ENCODE results near the gene KHDRBS2. TPM values are rescaled to one million over a fixed set of nuclear protein-coding genes. Genes with fewer than 3 reads are reported as not detected.
A peak's percentile ranks its signal among the peaks of the same experiment; 100 is the strongest.

Gene KHDRBS2
- total RNA-seq: under 1 TPM in 1 of 2 donors, not detected in 1; 0.36 TPM

GRCh38 chr6:62285612-62286469 is at the start of gene KHDRBS2:
Gene KHDRBS2, minus strand, starts transcription at chr6:62286225.
- no peaks in the 10 kb centered on the region for H3K36me3 Mint-ChIP-seq
- peak; percentile 88 to 99 for ATAC-seq
- no peak within 1 kb of the TSS for H3K27ac Mint-ChIP-seq
- peaks cover 0 to 14% of the 10 kb centered on the region in 2 donors for H3K27me3 Mint-ChIP-seq
- peak within 1 kb of the TSS; percentile 71 for H3K4me3 Mint-ChIP-seq
- peaks cover 9% of the 10 kb centered on the region for H3K9me3 Mint-ChIP-seq
- DNase-seq (ENCODE audit: low spot score): peak; percentile 64
- peaks cover 0 to 4% of the 10 kb centered on the region in 2 donors for H3K4me1 Mint-ChIP-seq (ENCODE audit: low read depth in 2 of 2)

- no peaks in the 10 kb centered on the region for H3K4me1 Mint-ChIP-seq (ENCODE audit: low read depth in 2 of 2)
- peaks cover 17% of the 10 kb centered on the region for H3K9me3 Mint-ChIP-seq
- DNase-seq (ENCODE audit: low spot score): no peak
- no peak for ATAC-seq
- no peaks in the 10 kb centered on the region for H3K36me3 Mint-ChIP-seq
- H3K4me3 Mint-ChIP-seq: no peak overlapping the region
- no peaks in the 10 kb centered on the region for H3K27me3 Mint-ChIP-seq
- H3K27ac Mint-ChIP-seq: no peak overlapping the region
Measured at GRCh38 chr6:62328607-62329006, 42.6 kb upstream of the KHDRBS2 start.

GRCh38 chr6:62324834-62325233 is 38.8 kb upstream of the KHDRBS2 start:
- H3K27me3 Mint-ChIP-seq: no peaks in the 10 kb centered on the region
- no peak overlapping the region for H3K27ac Mint-ChIP-seq
- ATAC-seq (no peak), DNase-seq (ENCODE audit: low spot score) (no peak)
- H3K4me3 Mint-ChIP-seq: no peak overlapping the region
- H3K36me3 Mint-ChIP-seq: no peaks in the 10 kb centered on the region
- peaks cover 33% of the 10 kb centered on the region for H3K9me3 Mint-ChIP-seq
- no peaks in the 10 kb centered on the region for H3K4me1 Mint-ChIP-seq (ENCODE audit: low read depth in 2 of 2)

GRCh38 chr6:62323818-62324431 is 37.9 kb upstream of the KHDRBS2 start:
- ATAC-seq: no peak
- H3K27ac Mint-ChIP-seq: no peak overlapping the region
- no peaks in the 10 kb centered on the region for H3K27me3 Mint-ChIP-seq
- H3K4me3 Mint-ChIP-seq: no peak overlapping the region
- no peaks in the 10 kb centered on the region for H3K36me3 Mint-ChIP-seq
- peaks cover 36% of the 10 kb centered on the region for H3K9me3 Mint-ChIP-seq
- DNase-seq (ENCODE audit: low spot score): no peak
- no peaks in the 10 kb centered on the region for H3K4me1 Mint-ChIP-seq (ENCODE audit: low read depth in 2 of 2)

- Mint-ChIP-seq H3K9me3 (peaks cover 10% of the 10 kb centered on the region), H3K27ac (no peak overlapping the region), H3K36me3 (no peaks in the 10 kb centered on the region), H3K4me3 (peak overlapping the region; percentile 30), H3K27me3 (no peaks in the 10 kb centered on the region), H3K4me1 (ENCODE audit: low read depth in 2 of 2) (no peaks in the 10 kb centered on the region)
- no peak for ATAC-seq
- no peak for DNase-seq (ENCODE audit: low spot score)
Measured at GRCh38 chr6:62298745-62299392, 12.8 kb upstream of the KHDRBS2 start.

- H3K4me1 Mint-ChIP-seq (ENCODE audit: low read depth in 2 of 2): no peaks in the 10 kb centered on the region
- ATAC-seq (no peak), DNase-seq (ENCODE audit: low spot score) (no peak)
- peaks cover 6% of the 10 kb centered on the region for H3K9me3 Mint-ChIP-seq
- H3K27me3 Mint-ChIP-seq: no peaks in the 10 kb centered on the region
- no peak overlapping the region for H3K4me3 Mint-ChIP-seq
- H3K36me3 Mint-ChIP-seq: no peaks in the 10 kb centered on the region
- no peak overlapping the region for H3K27ac Mint-ChIP-seq
Measured at GRCh38 chr6:62296541-62296940, 10.5 kb upstream of the KHDRBS2 start.

GRCh38 chr6:62288974-62289373 is 2.9 kb upstream of the KHDRBS2 start:
- DNase-seq (ENCODE audit: low spot score) (no peak), ATAC-seq (no peak)
- Mint-ChIP-seq H3K4me1 (ENCODE audit: low read depth in 2 of 2) (peaks cover 0 to 4% of the 10 kb centered on the region in 2 donors), H3K27ac (no peak overlapping the region), H3K27me3 (peaks cover 0 to 14% of the 10 kb centered on the region in 2 donors), H3K9me3 (peaks cover 5% of the 10 kb centered on the region), H3K36me3 (no peaks in the 10 kb centered on the region), H3K4me3 (no peak overlapping the region)

GRCh38 chr6:62288562-62288961 is 2.5 kb upstream of the KHDRBS2 start:
- no peak overlapping the region for H3K27ac Mint-ChIP-seq
- DNase-seq (ENCODE audit: low spot score): no peak
- peaks cover 0 to 14% of the 10 kb centered on the region in 2 donors for H3K27me3 Mint-ChIP-seq
- ATAC-seq: no peak
- peaks cover 0 to 4% of the 10 kb centered on the region in 2 donors for H3K4me1 Mint-ChIP-seq (ENCODE audit: low read depth in 2 of 2)
- H3K36me3 Mint-ChIP-seq: no peaks in the 10 kb centered on the region
- peaks cover 5% of the 10 kb centered on the region for H3K9me3 Mint-ChIP-seq
- no peak overlapping the region for H3K4me3 Mint-ChIP-seq

GRCh38 chr6:62286470-62286843 is 432 bp upstream of the KHDRBS2 start:
- ATAC-seq (no peak), DNase-seq (ENCODE audit: low spot score) (no peak)
- Mint-ChIP-seq H3K27ac (no peak overlapping the region), H3K9me3 (peaks cover 9% of the 10 kb centered on the region), H3K36me3 (no peaks in the 10 kb centered on the region), H3K4me1 (ENCODE audit: low read depth in 2 of 2) (peaks cover 0 to 4% of the 10 kb centered on the region in 2 donors), H3K4me3 (peak overlapping the region; percentile 71), H3K27me3 (peaks cover 0 to 14% of the 10 kb centered on the region in 2 donors)

GRCh38 chr6:62284725-62285124 is 1.3 kb downstream of the KHDRBS2 start:
- Mint-ChIP-seq H3K9me3 (peaks cover 9% of the 10 kb centered on the region), H3K4me3 (no peak overlapping the region), H3K27me3 (peaks cover 0 to 14% of the 10 kb centered on the region in 2 donors), H3K4me1 (ENCODE audit: low read depth in 2 of 2) (peaks cover 0 to 4% of the 10 kb centered on the region in 2 donors), H3K27ac (no peak overlapping the region), H3K36me3 (no peaks in the 10 kb centered on the region)
- DNase-seq (ENCODE audit: low spot score) (no peak), ATAC-seq (no peak)

GRCh38 chr6:62283796-62284411 is 2.1 kb downstream of the KHDRBS2 start:
- ATAC-seq (no peak), DNase-seq (ENCODE audit: low spot score) (no peak)
- H3K27ac Mint-ChIP-seq: no peak overlapping the region
- H3K4me1 Mint-ChIP-seq (ENCODE audit: low read depth in 2 of 2): peaks cover 0 to 4% of the 10 kb centered on the region in 2 donors
- peaks cover 0 to 14% of the 10 kb centered on the region in 2 donors for H3K27me3 Mint-ChIP-seq
- H3K4me3 Mint-ChIP-seq: no peak overlapping the region
- no peaks in the 10 kb centered on the region for H3K36me3 Mint-ChIP-seq
- H3K9me3 Mint-ChIP-seq: peaks cover 9% of the 10 kb centered on the region

GRCh38 chr6:62283365-62283764 is 2.7 kb downstream of the KHDRBS2 start:
- Mint-ChIP-seq H3K4me1 (ENCODE audit: low read depth in 2 of 2) (peaks cover 0 to 4% of the 10 kb centered on the region in 2 donors), H3K36me3 (no peaks in the 10 kb centered on the region), H3K27ac (no peak overlapping the region), H3K9me3 (peaks cover 9% of the 10 kb centered on the region), H3K4me3 (no peak overlapping the region), H3K27me3 (peaks cover 0 to 14% of the 10 kb centered on the region in 2 donors)
- DNase-seq (ENCODE audit: low spot score): no peak
- ATAC-seq: no peak

- no peak overlapping the region for H3K4me3 Mint-ChIP-seq
- H3K27me3 Mint-ChIP-seq: peaks cover 0 to 1% of the 10 kb centered on the region in 2 donors
- no peaks in the 10 kb centered on the region for H3K4me1 Mint-ChIP-seq (ENCODE audit: low read depth in 2 of 2)
- peaks cover 4% of the 10 kb centered on the region for H3K9me3 Mint-ChIP-seq
- no peaks in the 10 kb centered on the region for H3K36me3 Mint-ChIP-seq
- DNase-seq (ENCODE audit: low spot score) (no peak), ATAC-seq (no peak)
- no peak overlapping the region for H3K27ac Mint-ChIP-seq
Measured at GRCh38 chr6:62280099-62280498, 5.9 kb downstream of the KHDRBS2 start.
